ENCODE results near the gene KRTAP10-12. TPM values are rescaled to one million over a fixed set of nuclear protein-coding genes. Genes with fewer than 3 reads are reported as not detected.
"Not testable (repeated sequence)": the region's sequence is repeated elsewhere in the genome, so short reads cannot be mapped to it uniquely, and the experiment has no call there.

The KRTAP10-12 gene, protein sequence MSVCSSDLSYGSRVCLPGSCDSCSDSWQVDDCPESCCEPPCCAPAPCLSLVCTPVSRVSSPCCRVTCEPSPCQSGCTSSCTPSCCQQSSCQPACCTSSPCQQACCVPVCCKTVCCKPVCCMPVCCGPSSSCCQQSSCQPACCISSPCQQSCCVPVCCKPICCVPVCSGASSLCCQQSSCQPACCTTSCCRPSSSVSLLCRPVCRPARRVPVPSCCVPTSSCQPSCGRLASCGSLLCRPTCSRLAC
- total RNA-seq (2022) (not detected in 2 replicates), Bru-seq, nascent RNA (not detected), BruChase-seq, experiment 1, labeled RNA remaining after a 6-hour chase (not detected), BruChase-seq, experiment 2, labeled RNA remaining after a 2-hour chase (not detected)
- long read RNA-seq = 0 reads

DNA sequence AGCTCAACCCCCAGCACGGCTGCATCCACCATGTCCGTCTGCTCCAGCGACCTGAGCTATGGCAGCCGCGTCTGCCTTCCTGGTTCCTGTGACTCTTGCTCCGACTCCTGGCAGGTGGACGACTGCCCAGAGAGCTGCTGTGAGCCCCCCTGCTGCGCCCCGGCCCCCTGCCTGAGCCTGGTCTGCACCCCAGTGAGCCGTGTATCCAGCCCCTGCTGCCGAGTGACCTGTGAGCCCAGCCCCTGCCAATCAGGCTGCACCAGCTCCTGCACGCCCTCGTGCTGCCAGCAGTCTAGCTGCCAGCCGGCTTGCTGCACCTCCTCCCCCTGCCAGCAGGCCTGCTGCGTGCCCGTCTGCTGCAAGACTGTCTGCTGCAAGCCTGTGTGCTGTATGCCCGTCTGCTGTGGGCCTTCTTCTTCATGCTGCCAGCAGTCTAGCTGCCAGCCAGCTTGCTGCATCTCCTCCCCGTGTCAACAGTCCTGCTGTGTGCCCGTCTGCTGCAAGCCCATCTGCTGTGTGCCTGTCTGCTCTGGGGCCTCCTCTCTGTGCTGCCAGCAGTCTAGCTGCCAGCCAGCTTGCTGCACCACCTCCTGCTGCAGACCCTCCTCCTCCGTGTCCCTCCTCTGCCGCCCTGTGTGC, at the start of gene KRTAP10-12:
Gene KRTAP10-12, plus strand, starts transcription at position 1 of the 639 bp plus-strand sequence. Its CDS starts 30 bp downstream, at position 31.
- BruUV-seq (replicated peaks); intact Hi-C loops (cut with micrococcal nuclease); H3K27ac Mint-ChIP-seq (ENCODE audit: low read depth, unreplicated experiment); POLR2A ChIA-PET; H3K4me1 Mint-ChIP-seq (ENCODE audit: insufficient read depth, unreplicated experiment); CTCF ChIA-PET; H3K36me3 Mint-ChIP-seq (ENCODE audit: insufficient read depth, unreplicated experiment); H3K4me3 Mint-ChIP-seq (ENCODE audit: unreplicated experiment); DNase-seq (ENCODE audit: unreplicated experiment): not testable (repeated sequence)
- Mint-ChIP-seq H3K27me3 (ENCODE audit: insufficient read depth, unreplicated experiment) (peaks cover 55% of the 10 kb centered on the region), H3K9me3 (ENCODE audit: unreplicated experiment) (peaks cover 18% of the 10 kb centered on the region)

DNA sequence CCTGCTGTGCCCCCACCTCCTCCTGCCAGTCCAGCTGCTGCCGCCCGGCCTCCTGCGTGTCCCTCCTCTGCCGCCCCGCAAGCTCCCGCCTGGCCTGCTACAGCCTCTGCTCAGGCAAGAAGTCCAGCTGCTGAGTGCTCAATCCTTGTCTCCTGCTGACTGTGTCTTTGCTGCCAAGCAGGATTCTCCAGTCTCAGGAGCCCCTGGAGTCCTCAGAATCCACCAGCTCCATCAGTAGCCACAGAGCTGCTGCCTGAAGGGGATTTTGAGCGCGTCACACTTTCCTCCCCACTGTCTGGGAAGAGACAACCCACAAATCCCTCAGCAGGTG, 49.8 kb upstream of the KRTAP10-12 start:
- BruUV-seq (replicated peaks) = no TSS peak
- H3K27ac Mint-ChIP-seq (ENCODE audit: low read depth, unreplicated experiment) = no peak overlapping the region
- TF ChIP-seq, protein P1, sequence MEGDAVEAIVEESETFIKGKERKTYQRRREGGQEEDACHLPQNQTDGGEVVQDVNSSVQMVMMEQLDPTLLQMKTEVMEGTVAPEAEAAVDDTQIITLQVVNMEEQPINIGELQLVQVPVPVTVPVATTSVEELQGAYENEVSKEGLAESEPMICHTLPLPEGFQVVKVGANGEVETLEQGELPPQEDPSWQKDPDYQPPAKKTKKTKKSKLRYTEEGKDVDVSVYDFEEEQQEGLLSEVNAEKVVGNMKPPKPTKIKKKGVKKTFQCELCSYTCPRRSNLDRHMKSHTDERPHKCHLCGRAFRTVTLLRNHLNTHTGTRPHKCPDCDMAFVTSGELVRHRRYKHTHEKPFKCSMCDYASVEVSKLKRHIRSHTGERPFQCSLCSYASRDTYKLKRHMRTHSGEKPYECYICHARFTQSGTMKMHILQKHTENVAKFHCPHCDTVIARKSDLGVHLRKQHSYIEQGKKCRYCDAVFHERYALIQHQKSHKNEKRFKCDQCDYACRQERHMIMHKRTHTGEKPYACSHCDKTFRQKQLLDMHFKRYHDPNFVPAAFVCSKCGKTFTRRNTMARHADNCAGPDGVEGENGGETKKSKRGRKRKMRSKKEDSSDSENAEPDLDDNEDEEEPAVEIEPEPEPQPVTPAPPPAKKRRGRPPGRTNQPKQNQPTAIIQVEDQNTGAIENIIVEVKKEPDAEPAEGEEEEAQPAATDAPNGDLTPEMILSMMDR (IDR thresholded peaks at IDR 0.05; ENCODE audit: unreplicated experiment) = no peak
- intact Hi-C loops (cut with micrococcal nuclease) = no loop called here
- no peaks in the 10 kb centered on the region for H3K4me1 Mint-ChIP-seq (ENCODE audit: insufficient read depth, unreplicated experiment)
- H3K9me3 Mint-ChIP-seq (ENCODE audit: unreplicated experiment) = peaks cover 16% of the 10 kb centered on the region
- no peak for DNase-seq (ENCODE audit: unreplicated experiment)
- H3K27me3 Mint-ChIP-seq (ENCODE audit: insufficient read depth, unreplicated experiment) = peaks cover 23% of the 10 kb centered on the region
- POLR2A ChIA-PET = no interaction called here
- H3K4me3 Mint-ChIP-seq (ENCODE audit: unreplicated experiment) = no peak overlapping the region
- CTCF ChIA-PET = no interaction called here
- no peaks in the 10 kb centered on the region for H3K36me3 Mint-ChIP-seq (ENCODE audit: insufficient read depth, unreplicated experiment)

DNA sequence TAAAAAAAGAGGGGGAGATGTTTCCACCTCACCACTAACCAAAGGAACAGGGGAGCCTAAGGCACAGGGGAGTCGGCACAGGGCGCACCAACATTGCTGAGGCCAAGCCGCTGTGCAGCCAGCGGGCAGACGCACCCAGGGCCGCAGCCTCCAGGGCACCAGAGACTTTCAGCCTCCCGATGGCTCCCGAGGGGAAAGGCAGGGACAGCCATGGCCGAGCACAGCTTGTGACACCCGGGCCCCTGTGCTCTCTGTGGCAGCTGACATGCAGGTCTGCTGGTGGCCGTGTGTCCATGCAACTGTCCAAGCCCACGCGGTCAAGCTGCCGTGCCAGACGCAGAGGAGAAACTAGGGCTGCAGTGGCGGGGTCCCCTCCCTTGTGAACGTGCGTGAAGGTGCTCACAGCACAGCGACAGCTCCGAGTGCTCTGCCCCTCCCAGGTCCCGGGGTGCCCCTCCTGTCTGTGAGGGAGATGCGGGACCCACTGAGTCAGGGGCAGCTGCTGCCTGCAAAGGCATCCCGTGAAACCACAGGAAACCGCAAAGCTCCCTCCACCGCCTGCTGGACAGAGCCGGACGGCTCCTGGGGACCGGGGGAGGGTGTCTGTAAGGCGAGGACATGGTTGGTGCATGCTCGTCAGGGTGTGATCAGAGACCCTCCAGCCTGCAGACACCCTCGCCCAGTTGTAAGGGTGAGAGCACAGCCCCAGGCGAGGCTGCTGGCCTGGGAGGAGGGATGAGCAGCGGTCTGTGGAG, 48.2 kb upstream of the KRTAP10-12 start:
- CTCF ChIA-PET = interaction anchor here (0.6 kb wide), 1 partner anchor 153 kb away, joined by 3 read pairs; the partner anchor contains the start of gene UBE2G2
- POLR2A ChIA-PET = no interaction called here
- H3K27me3 Mint-ChIP-seq (ENCODE audit: insufficient read depth, unreplicated experiment) = peaks cover 29% of the 10 kb centered on the region
- no peaks in the 10 kb centered on the region for H3K4me1 Mint-ChIP-seq (ENCODE audit: insufficient read depth, unreplicated experiment)
- TF ChIP-seq, protein P1 (IDR thresholded peaks at IDR 0.05; ENCODE audit: unreplicated experiment) = no peak
- peaks cover 9% of the 10 kb centered on the region for H3K9me3 Mint-ChIP-seq (ENCODE audit: unreplicated experiment)
- no TSS peak for BruUV-seq (replicated peaks)
- H3K4me3 Mint-ChIP-seq (ENCODE audit: unreplicated experiment) = no peak overlapping the region
- intact Hi-C loops (cut with micrococcal nuclease) = no loop called here
- no peaks in the 10 kb centered on the region for H3K36me3 Mint-ChIP-seq (ENCODE audit: insufficient read depth, unreplicated experiment)
- no peak overlapping the region for H3K27ac Mint-ChIP-seq (ENCODE audit: low read depth, unreplicated experiment)
- no peak for DNase-seq (ENCODE audit: unreplicated experiment)

DNA sequence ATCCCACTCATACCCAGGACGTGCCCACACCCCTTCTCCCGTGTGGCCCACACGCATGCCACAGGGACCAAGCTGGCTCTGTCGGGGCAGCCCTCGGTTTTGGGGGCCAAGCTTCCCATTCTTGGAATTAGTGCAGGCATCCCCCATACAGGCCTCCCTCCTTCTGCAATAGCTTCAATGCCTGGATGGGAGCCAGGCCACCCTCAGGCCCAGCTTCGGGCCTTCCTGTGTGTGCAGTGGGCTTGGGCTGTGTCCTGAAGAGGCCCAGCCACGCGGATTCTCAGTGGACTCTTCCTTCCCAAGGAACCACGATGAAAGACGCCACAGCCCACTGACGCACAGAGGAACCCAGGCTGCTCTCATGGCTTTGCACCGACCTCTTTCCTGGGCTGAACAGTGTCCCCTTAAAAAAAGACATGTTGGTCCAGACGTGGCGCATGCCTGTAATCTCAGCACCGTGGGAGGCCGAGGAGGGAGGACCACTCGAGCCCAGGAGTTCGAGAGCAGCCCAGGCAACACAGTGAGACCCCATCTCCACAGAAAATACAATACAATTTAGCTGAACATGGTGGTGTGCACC, 47.4 kb upstream of the KRTAP10-12 start:
- TF ChIP-seq, protein P1 (IDR thresholded peaks at IDR 0.05; ENCODE audit: unreplicated experiment) = no peak
- Mint-ChIP-seq H3K27ac (ENCODE audit: low read depth, unreplicated experiment) (no peak overlapping the region), H3K36me3 (ENCODE audit: insufficient read depth, unreplicated experiment) (no peaks in the 10 kb centered on the region), H3K27me3 (ENCODE audit: insufficient read depth, unreplicated experiment) (peaks cover 35% of the 10 kb centered on the region), H3K4me3 (ENCODE audit: unreplicated experiment) (no peak overlapping the region), H3K4me1 (ENCODE audit: insufficient read depth, unreplicated experiment) (no peaks in the 10 kb centered on the region), H3K9me3 (ENCODE audit: unreplicated experiment) (peaks cover 4% of the 10 kb centered on the region)
- CTCF ChIA-PET = interaction anchor here (0.6 kb wide), 1 partner anchor 152 kb away, joined by 3 read pairs; the partner anchor contains the start of gene UBE2G2
- intact Hi-C loops (cut with micrococcal nuclease) = no loop called here
- POLR2A ChIA-PET = no interaction called here
- BruUV-seq (replicated peaks) = no TSS peak
- DNase-seq (ENCODE audit: unreplicated experiment) = no peak

All from MCF 10A (cell line).